MM.1S (cell line): Measurements from ENCODE around the gene DYNC1H1.

Source experiments
- DNase-seq: peaks from one replicate; pipeline ENCODE4 v3.0.0-alpha.2; 2015
- H2AFZ ChIP-seq: fragments of 300-600 bp; sonication (generic); 2 replicates; pipeline ENCODE4 v1.6.0; 2016; ENCODE audit warnings: antibody characterized with exemption, low read length
- H3F3A ChIP-seq: fragments of 300-600 bp; sonication (generic); 2 replicates; pipeline ENCODE4 v1.6.1; 2016; ENCODE audit warnings: mild to moderate bottlenecking, antibody characterized with exemption, low read length, moderate library complexity, mixed read lengths; ENCODE audit not compliant: insufficient read depth
- H3K27ac ChIP-seq: fragments of 300-600 bp; sonication (generic); 2 replicates; pipeline ENCODE4 v1.5.1; 2016; ENCODE audit warnings: mild to moderate bottlenecking, low read length
- H3K27me3 ChIP-seq: fragments of 300-600 bp; sonication (generic); replicated peaks from 2 replicates; pipeline ENCODE4 v1.6.0; 2016; ENCODE audit warnings: low read length; ENCODE audit not compliant: insufficient read depth
- H3K36me3 ChIP-seq: fragments of 300-600 bp; sonication (generic); replicated peaks from 2 replicates; pipeline ENCODE4 v1.6.1; 2016; ENCODE audit warnings: mild to moderate bottlenecking, low read length, mixed read lengths; ENCODE audit not compliant: insufficient read depth
- H3K4me1 ChIP-seq: fragments of 300-600 bp; sonication (generic); 2 replicates; pipeline ENCODE4 v1.6.1; 2016; ENCODE audit warnings: low read length, mixed read lengths
- H3K4me2 ChIP-seq: fragments of 300-600 bp; sonication (generic); 2 replicates; pipeline ENCODE4 v1.6.0; 2016; ENCODE audit warnings: low read depth, low read length
- H3K4me3 ChIP-seq: fragments of 300-600 bp; sonication (generic); 2 replicates; pipeline ENCODE4 v1.5.1; 2016; ENCODE audit warnings: low read length, mixed read lengths
- H3K79me2 ChIP-seq: fragments of 300-600 bp; sonication (generic); 2 replicates; pipeline ENCODE4 v1.6.1; 2016; ENCODE audit warnings: mixed run types, low read length, mixed read lengths
- H3K9ac ChIP-seq: fragments of 300-600 bp; sonication (generic); 2 replicates; pipeline ENCODE4 v1.6.1; 2016; ENCODE audit warnings: low read length, mixed read lengths
- H3K9me2 ChIP-seq: fragments of 300-600 bp; sonication (generic); replicated peaks from 2 replicates; pipeline ENCODE4 v1.6.1; 2016; ENCODE audit warnings: mild to moderate bottlenecking, low read length, mixed read lengths; ENCODE audit not compliant: insufficient read depth
- H3K9me3 ChIP-seq: fragments of 300-600 bp; sonication (generic); replicated peaks from 2 replicates; pipeline ENCODE4 v1.6.1; 2016; ENCODE audit warnings: mild to moderate bottlenecking, low read length, mixed read lengths; ENCODE audit not compliant: insufficient read depth
- H4K20me1 ChIP-seq: fragments of 300-600 bp; sonication (generic); 2 replicates; pipeline ENCODE4 v1.6.1; 2016; ENCODE audit warnings: mild to moderate bottlenecking, low read length, moderate library complexity, mixed read lengths; ENCODE audit not compliant: insufficient read depth
- EZH2 ChIP-seq: fragments of 300-600 bp; sonication (generic); optimal IDR thresholded peaks from 2 replicates; pipeline ENCODE3; 2017; ENCODE audit warnings: low read depth, mild to moderate bottlenecking, antibody characterized with exemption, low read length, mixed read lengths
- EZH2phosphoT487 ChIP-seq: fragments of 300-600 bp; sonication (generic); IDR thresholded peaks from 2 replicates; pipeline ENCODE4 v1.6.1; 2018; ENCODE audit warnings: antibody characterized with exemption, low read length
- TF ChIP-seq, protein P1 (sequence below): fragments of 300-600 bp; sonication (generic); IDR thresholded peaks from 2 replicates; pipeline ENCODE4 v1.5.1; 2016; ENCODE audit warnings: antibody characterized with exemption, low read length, mixed read lengths

The DYNC1H1 gene

DNA sequence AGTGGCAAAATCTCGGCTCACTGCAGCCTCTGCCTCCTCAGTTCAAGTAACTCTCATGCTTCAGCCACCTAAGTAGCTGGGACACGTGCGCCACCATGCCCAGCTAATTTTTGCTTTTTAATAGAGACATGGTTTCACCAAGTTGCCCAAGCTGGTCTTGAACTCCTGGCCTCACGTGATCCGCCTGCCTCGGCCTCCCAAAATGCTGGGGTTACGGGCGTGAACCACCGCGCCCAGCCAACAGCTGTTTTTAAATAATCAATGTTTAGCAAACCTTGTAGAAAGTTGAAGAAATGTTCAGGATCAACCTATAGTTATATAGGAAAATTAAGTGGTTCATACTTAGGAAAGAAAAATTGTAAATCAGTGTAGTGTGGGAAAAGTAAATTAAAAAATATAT, 128.4 kb downstream of the DYNC1H1 start:
- no peak overlapping the region for H3K4me2 ChIP-seq
- H3K36me3 ChIP-seq, result no peaks in the 10 kb centered on the region
- DNase-seq, result no peak
- no peak for TF ChIP-seq EZH2phosphoT487
- no peak for TF ChIP-seq EZH2
- TF ChIP-seq, protein P1, sequence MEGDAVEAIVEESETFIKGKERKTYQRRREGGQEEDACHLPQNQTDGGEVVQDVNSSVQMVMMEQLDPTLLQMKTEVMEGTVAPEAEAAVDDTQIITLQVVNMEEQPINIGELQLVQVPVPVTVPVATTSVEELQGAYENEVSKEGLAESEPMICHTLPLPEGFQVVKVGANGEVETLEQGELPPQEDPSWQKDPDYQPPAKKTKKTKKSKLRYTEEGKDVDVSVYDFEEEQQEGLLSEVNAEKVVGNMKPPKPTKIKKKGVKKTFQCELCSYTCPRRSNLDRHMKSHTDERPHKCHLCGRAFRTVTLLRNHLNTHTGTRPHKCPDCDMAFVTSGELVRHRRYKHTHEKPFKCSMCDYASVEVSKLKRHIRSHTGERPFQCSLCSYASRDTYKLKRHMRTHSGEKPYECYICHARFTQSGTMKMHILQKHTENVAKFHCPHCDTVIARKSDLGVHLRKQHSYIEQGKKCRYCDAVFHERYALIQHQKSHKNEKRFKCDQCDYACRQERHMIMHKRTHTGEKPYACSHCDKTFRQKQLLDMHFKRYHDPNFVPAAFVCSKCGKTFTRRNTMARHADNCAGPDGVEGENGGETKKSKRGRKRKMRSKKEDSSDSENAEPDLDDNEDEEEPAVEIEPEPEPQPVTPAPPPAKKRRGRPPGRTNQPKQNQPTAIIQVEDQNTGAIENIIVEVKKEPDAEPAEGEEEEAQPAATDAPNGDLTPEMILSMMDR, result no peak
- H3K27ac ChIP-seq, result no peak overlapping the region
- H4K20me1 ChIP-seq, result no peaks in the 10 kb centered on the region
- H3K79me2 ChIP-seq, result no peaks in the 10 kb centered on the region
- H3K9me3 ChIP-seq, result no peaks in the 10 kb centered on the region
- no peak overlapping the region for H3K4me3 ChIP-seq
- H3F3A ChIP-seq, result no peaks in the 10 kb centered on the region
- no peaks in the 10 kb centered on the region for H3K27me3 ChIP-seq
- no peaks in the 10 kb centered on the region for H3K9me2 ChIP-seq
- H2AFZ ChIP-seq, result no peak overlapping the region
- H3K9ac ChIP-seq, result no peak overlapping the region
- H3K4me1 ChIP-seq, result no peaks in the 10 kb centered on the region

DNA sequence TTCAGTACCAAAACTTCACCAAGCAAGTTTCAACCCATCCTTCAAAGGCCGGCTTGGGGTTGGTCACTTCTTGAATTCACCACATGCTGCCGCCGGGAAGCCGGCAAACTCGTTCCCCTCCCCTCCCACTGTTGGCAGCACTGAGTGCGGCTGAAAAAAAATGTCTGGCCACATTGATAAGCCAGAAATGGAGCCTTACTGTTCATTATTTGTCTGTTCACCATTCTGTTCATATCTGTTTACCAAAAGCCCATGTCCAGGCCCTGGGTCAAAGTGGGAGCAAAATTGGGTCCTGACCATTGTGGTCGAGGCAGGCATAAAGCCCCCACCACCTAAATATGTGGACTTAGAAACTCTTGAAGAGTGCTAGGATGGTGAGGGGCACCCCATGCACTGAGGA, 129.7 kb downstream of the DYNC1H1 start:
- Histone ChIP-seq H3K9ac (no peak overlapping the region), H3K79me2 (no peaks in the 10 kb centered on the region), H3K27me3 (no peaks in the 10 kb centered on the region)

DNA sequence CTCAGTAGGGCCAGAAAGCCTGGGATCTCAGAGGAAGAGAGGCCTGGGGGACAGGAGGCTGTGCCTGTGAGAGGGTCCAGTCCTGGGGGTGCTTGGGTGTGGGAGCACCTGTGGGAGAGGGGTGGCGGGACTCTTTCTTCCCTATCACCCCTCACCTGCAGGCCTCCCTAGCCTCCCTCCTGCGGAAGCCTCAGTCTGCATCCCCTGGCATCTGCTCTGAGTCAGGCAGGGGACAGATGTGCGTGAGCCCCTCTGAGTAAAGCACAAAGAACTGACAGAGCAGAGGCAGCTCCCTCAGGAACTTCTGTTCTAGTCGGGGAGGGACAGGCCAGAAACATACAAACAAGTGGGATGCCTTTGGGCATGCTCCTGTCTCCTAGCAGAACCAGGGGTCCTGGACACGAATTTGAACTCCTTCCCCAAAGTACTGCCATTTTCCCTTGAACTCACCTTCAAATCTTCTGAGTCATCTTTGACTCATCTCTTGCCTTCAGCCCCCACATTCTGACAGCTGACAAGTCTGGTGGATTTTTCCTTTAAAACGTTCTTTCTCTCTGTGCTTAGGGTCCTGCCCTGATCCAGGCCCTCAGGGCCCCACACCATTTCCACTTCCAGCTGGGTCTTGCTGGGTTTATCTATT, 131.0 kb downstream of the DYNC1H1 start:
- Histone ChIP-seq H3K4me2 (no peak overlapping the region), H3K9me2 (no peaks in the 10 kb centered on the region), H3K27me3 (no peaks in the 10 kb centered on the region), H3K4me1 (no peaks in the 10 kb centered on the region), H3K36me3 (no peaks in the 10 kb centered on the region), H2AFZ (no peak overlapping the region), H3K9me3 (no peaks in the 10 kb centered on the region), H3K9ac (no peak overlapping the region), H3K4me3 (no peak overlapping the region), H3K27ac (no peak overlapping the region), H4K20me1 (no peaks in the 10 kb centered on the region), H3F3A (no peaks in the 10 kb centered on the region), H3K79me2 (no peaks in the 10 kb centered on the region)
- TF ChIP-seq EZH2 (no peak), EZH2phosphoT487 (no peak)
- TF ChIP-seq, protein P1, result no peak
- no peak for DNase-seq

More for the DNA sequence above, 129.7 kb downstream of the DYNC1H1 start:
- TF ChIP-seq EZH2 (no peak), EZH2phosphoT487 (no peak)
- TF ChIP-seq, protein P1, result no peak
- Histone ChIP-seq H4K20me1 (no peaks in the 10 kb centered on the region), H2AFZ (no peak overlapping the region), H3K4me2 (no peak overlapping the region), H3K36me3 (no peaks in the 10 kb centered on the region), H3K9me2 (no peaks in the 10 kb centered on the region), H3K9me3 (no peaks in the 10 kb centered on the region), H3F3A (no peaks in the 10 kb centered on the region), H3K4me3 (no peak overlapping the region), H3K4me1 (no peaks in the 10 kb centered on the region), H3K27ac (no peak overlapping the region)
- DNase-seq, result no peak
